Stimulated activated CD4-positive, alpha-beta T cell treated with anti-CD3 and anti-CD28 coated beads, Interleukin-15, amount 100 ng/mL, for 48 hours (primary cell): ENCODE measurements around the gene CHAMP1.
A peak's percentile ranks its signal among the peaks of the same experiment; 100 is the strongest.

Experiments used
- DNase-seq, 2 donors: peaks; one replicate each; pipeline ENCODE4 v3.0.0-alpha.2; 2020; ENCODE audit warnings: low read depth in 2 of 2

Gene CHAMP1

GRCh38 chr13:114314074-114314912 lies at the start of gene CHAMP1:
Gene CHAMP1, plus strand, starts transcription at chr13:114314503. Its CDS starts 9,340 bp downstream, at chr13:114323843.
- peak; percentile 90 to 95 for DNase-seq

- no peak for DNase-seq
Observed at GRCh38 chr13:114264886-114265611, 49.3 kb upstream of the CHAMP1 start.

GRCh38 chr13:114266241-114266640 lies 48.1 kb upstream of the CHAMP1 start:
- DNase-seq = no peak

- no peak for DNase-seq
Observed at GRCh38 chr13:114268344-114269280, 45.7 kb upstream of the CHAMP1 start.

GRCh38 chr13:114269281-114269770 lies 45.0 kb upstream of the CHAMP1 start:
- no peak for DNase-seq

- DNase-seq = no peak
Observed at GRCh38 chr13:114272977-114273376, 41.3 kb upstream of the CHAMP1 start.

GRCh38 chr13:114275304-114275703 lies 39.0 kb upstream of the CHAMP1 start:
- no peak for DNase-seq

- DNase-seq = no peak
Observed at GRCh38 chr13:114279146-114279545, 35.2 kb upstream of the CHAMP1 start.

GRCh38 chr13:114279758-114280355 lies 34.4 kb upstream of the CHAMP1 start:
- no peak for DNase-seq

GRCh38 chr13:114281351-114282040 lies 32.8 kb upstream of the CHAMP1 start, which contains the start of gene UPF3A:
Gene UPF3A, plus strand, starts transcription at chr13:114281601. Its CDS starts 39 bp downstream, at chr13:114281640.
- DNase-seq = peak; percentile 82 to 83

- DNase-seq = peak; percentile 3 to 64
Observed at GRCh38 chr13:114282041-114282670, 32.1 kb upstream of the CHAMP1 start.

- DNase-seq = no peak
Observed at GRCh38 chr13:114283576-114283975, 30.7 kb upstream of the CHAMP1 start.

- DNase-seq = no peak
Observed at GRCh38 chr13:114284680-114285079, 29.6 kb upstream of the CHAMP1 start.

- DNase-seq = no peak
Observed at GRCh38 chr13:114285166-114285808, 29.0 kb upstream of the CHAMP1 start.

GRCh38 chr13:114286808-114287207 lies 27.5 kb upstream of the CHAMP1 start:
- no peak for DNase-seq

GRCh38 chr13:114288157-114288591 lies 26.1 kb upstream of the CHAMP1 start:
- DNase-seq = no peak

GRCh38 chr13:114296448-114296847 lies 17.9 kb upstream of the CHAMP1 start:
- no peak for DNase-seq

- no peak for DNase-seq
Observed at GRCh38 chr13:114296902-114297301, 17.4 kb upstream of the CHAMP1 start.

- DNase-seq = no peak
Observed at GRCh38 chr13:114298866-114299265, 15.4 kb upstream of the CHAMP1 start.
